Endothelial cell (in vitro differentiated cells): ENCODE results near the gene SRXN1. TPM values are rescaled to one million over a fixed set of nuclear protein-coding genes. Genes with fewer than 3 reads are reported as not detected.

Source experiments
- DNase-seq: peaks from one replicate; pipeline ENCODE4 v3.0.0; 2021; ENCODE audit warnings: low spot score
- H3K27ac Mint-ChIP-seq: one replicate; pipeline ENCODE4 v1.8.0; 2021; ENCODE audit warnings: mixed read lengths, inconsistent platforms; ENCODE audit not compliant: unreplicated experiment
- H3K27me3 Mint-ChIP-seq: one replicate; pipeline ENCODE4 v1.8.0; 2021; ENCODE audit warnings: mild to moderate bottlenecking, moderate library complexity, mixed read lengths, inconsistent platforms; ENCODE audit not compliant: unreplicated experiment
- H3K36me3 Mint-ChIP-seq: one replicate; pipeline ENCODE4 v1.8.0; 2021; ENCODE audit warnings: mild to moderate bottlenecking, low read depth, mixed read lengths, inconsistent platforms; ENCODE audit not compliant: unreplicated experiment
- H3K4me1 Mint-ChIP-seq: one replicate; pipeline ENCODE4 v1.8.0; 2021; ENCODE audit warnings: mild to moderate bottlenecking, mixed read lengths, inconsistent platforms; ENCODE audit not compliant: unreplicated experiment
- H3K4me3 Mint-ChIP-seq: one replicate; pipeline ENCODE4 v1.8.0; 2021; ENCODE audit warnings: mild to moderate bottlenecking, mixed read lengths, inconsistent platforms; ENCODE audit not compliant: unreplicated experiment
- H3K9me3 Mint-ChIP-seq: one replicate; pipeline ENCODE4 v1.8.0; 2021; ENCODE audit warnings: mixed read lengths, inconsistent platforms; ENCODE audit not compliant: unreplicated experiment
- total RNA-seq: library from RNA; stranded (reverse); fragmentation: NEBNext Ultra II Directional; extraction: Animal tissue kit (Norgen Biotek cat#: 25700); gene quantifications from one replicate; pipeline ENCODE4 v1.2.1, GENCODE V29; 2021; ENCODE audit not compliant: unreplicated experiment
- TF ChIP-seq, protein P1 (sequence below): fragments of 200-600 bp; sonication (generic); IDR thresholded peaks from one replicate; pipeline ENCODE4 v1.5.0; 2021; ENCODE audit warnings: antibody characterized with exemption; ENCODE audit not compliant: unreplicated experiment

The SRXN1 gene
- total RNA-seq, 1 donor from 2014 or later = 4.1 TPM

DNA sequence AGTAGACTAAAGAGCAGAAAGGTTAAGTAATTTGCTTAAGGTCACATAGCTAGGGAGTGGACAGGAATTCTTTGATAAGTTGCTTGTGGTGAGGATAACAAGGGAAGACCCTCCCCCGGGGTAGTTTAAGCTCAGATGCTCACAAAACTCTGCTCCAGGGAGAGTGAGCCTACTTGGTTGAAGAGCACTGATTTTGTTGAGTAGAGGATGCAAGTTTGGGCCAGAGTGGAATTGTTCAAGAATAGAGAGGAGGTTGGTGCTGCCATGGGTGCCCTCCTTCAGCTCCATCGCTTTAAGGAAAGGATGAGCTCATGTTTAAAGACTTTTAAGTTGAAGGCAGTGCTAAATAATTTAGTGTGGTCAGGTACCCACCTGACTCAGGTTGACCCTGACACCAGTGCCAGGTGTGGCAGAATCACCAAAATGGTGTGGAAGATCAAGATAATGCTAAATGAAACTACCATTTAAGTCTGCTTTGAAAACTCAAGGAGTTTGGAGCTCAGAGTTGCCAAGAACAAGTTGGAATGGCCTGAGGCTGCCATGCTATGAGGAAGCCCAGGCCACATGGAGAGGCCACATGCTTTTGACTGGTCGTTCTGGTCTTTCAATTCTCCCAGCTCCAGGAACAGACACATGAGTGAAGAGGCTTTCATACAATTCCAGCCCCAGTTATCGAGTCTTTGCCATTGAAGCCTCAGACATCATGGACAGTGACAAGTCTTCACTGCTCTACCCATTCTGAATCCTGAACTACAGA, 34.9 kb downstream of the SRXN1 start:
- H3K4me3 Mint-ChIP-seq = no peak overlapping the region
- no peak for DNase-seq
- H3K27me3 Mint-ChIP-seq = peaks cover 8% of the 10 kb centered on the region
- H3K4me1 Mint-ChIP-seq = peaks cover 18% of the 10 kb centered on the region
- H3K27ac Mint-ChIP-seq = no peak overlapping the region
- no peaks in the 10 kb centered on the region for H3K9me3 Mint-ChIP-seq
- TF ChIP-seq, protein P1, sequence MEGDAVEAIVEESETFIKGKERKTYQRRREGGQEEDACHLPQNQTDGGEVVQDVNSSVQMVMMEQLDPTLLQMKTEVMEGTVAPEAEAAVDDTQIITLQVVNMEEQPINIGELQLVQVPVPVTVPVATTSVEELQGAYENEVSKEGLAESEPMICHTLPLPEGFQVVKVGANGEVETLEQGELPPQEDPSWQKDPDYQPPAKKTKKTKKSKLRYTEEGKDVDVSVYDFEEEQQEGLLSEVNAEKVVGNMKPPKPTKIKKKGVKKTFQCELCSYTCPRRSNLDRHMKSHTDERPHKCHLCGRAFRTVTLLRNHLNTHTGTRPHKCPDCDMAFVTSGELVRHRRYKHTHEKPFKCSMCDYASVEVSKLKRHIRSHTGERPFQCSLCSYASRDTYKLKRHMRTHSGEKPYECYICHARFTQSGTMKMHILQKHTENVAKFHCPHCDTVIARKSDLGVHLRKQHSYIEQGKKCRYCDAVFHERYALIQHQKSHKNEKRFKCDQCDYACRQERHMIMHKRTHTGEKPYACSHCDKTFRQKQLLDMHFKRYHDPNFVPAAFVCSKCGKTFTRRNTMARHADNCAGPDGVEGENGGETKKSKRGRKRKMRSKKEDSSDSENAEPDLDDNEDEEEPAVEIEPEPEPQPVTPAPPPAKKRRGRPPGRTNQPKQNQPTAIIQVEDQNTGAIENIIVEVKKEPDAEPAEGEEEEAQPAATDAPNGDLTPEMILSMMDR = no peak
- peaks cover 3% of the 10 kb centered on the region for H3K36me3 Mint-ChIP-seq

DNA sequence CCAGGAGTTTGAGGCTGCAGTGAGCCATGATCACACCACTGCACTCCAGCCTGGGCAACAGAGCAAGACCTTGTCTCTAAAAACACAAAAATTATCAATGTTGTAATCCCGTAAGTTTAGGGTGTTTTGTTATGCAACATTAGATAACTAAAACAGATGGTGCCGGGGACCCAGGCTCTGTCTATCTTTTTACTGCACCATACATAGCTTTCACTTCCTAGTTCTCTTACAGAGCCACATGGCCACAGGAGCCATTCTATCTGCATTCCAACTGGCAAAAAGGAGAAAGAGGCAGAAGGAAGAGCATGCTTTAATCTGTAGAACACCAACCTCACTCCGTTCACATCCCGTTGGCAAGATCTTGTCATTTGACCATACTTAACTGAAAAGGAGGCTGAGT, 37.5 kb downstream of the SRXN1 start:
- peaks cover 24% of the 10 kb centered on the region for H3K4me1 Mint-ChIP-seq
- H3K9me3 Mint-ChIP-seq = no peaks in the 10 kb centered on the region
- DNase-seq = no peak
- no peak overlapping the region for H3K27ac Mint-ChIP-seq
- TF ChIP-seq, protein P1 = no peak
- no peak overlapping the region for H3K4me3 Mint-ChIP-seq
- peaks cover 10% of the 10 kb centered on the region for H3K27me3 Mint-ChIP-seq
- peaks cover 6% of the 10 kb centered on the region for H3K36me3 Mint-ChIP-seq

DNA sequence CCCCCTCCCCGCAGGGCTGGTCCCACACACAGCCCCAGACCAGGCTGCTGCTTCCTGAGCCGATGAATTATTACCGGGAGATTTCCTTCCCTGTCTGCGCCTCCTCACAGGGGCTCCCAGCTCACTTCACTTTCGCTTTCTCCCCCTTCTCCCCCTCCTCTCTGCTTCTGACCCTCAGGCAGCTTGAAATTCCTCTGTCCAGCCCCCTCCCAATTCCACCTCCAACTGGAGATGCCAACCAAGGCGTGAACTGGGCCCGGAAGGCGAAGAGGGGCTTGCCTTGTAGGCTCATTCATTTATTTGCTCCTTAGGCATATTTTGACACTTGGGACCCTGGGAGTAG, 41.2 kb downstream of the SRXN1 start:
- H3K27ac Mint-ChIP-seq = peak overlapping the region; percentile 82
- TF ChIP-seq, protein P1 = no peak
- H3K4me3 Mint-ChIP-seq = no peak overlapping the region
- H3K4me1 Mint-ChIP-seq = peaks cover 33% of the 10 kb centered on the region
- no peaks in the 10 kb centered on the region for H3K9me3 Mint-ChIP-seq
- no peak for DNase-seq
- H3K36me3 Mint-ChIP-seq = peaks cover 3% of the 10 kb centered on the region
- peaks cover 13% of the 10 kb centered on the region for H3K27me3 Mint-ChIP-seq

DNA sequence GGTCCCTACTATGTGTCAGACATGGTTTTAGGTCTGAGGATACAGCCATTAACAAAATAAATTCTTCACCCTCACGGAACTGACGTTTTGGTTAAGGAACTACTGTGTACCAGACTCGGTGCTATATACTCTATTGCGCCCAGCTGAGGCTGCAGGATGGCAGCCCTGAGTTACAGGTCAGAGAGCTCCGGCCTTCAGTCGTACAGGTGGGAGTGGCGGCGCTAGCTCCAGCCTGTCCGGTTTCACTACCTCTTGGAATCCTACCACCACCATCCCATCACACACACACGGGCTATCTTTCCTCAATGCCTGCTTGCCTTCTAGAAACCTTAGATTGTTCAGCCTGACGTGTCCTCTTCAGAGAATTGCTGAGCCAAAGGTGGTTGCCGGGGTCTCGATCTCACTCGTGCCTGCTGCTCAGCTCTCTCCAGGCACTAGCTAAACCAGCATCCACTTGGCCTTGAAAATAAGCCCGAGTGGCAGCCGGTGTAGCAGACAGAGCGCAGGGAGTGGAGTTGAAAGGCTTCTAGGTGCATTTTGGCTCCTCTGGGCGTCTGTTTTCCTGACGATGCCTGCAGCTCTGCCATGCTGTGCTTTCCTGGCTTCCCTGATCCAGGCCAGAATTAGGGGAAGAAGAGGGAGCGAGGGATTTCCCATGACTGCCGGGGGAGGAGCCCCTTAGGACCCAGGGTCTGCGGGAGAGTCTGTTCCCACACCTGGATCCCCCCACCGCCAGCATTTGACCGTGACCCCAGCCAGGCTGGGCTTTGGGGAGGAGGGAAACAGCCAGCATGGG, 41.8 kb downstream of the SRXN1 start:
- no peak for DNase-seq
- peaks cover 33% of the 10 kb centered on the region for H3K4me1 Mint-ChIP-seq
- no peaks in the 10 kb centered on the region for H3K9me3 Mint-ChIP-seq
- TF ChIP-seq, protein P1 = no peak
- H3K27ac Mint-ChIP-seq = peak overlapping the region; percentile 8
- H3K27me3 Mint-ChIP-seq = peaks cover 13% of the 10 kb centered on the region
- peaks cover 3% of the 10 kb centered on the region for H3K36me3 Mint-ChIP-seq
- H3K4me3 Mint-ChIP-seq = peak overlapping the region; percentile 56
